SKM-1 treated with dmso at 0.1 percent for 144 hours (cell line): ENCODE measurements around the gene LGR6.
"Not testable (repeated sequence)": the region's sequence is repeated elsewhere in the genome, so short reads cannot be mapped to it uniquely, and the experiment has no call there.

ENCODE experiments used
- DNase-seq: peaks from one replicate; lab custom pipeline; 2025; ENCODE audit not compliant: unreplicated experiment; lab: John Stamatoyannopoulos, UW

LGR6 gene

GRCh38 chr1:202172015-202172355 is 21.6 kb upstream of the LGR6 start:
- DNase-seq: peak; percentile 36

- no peak for DNase-seq
These were observed 19.6 kb upstream of the LGR6 start for GRCh38 chr1:202173993-202174392.

GRCh38 chr1:202176949-202177927 is 16.4 kb upstream of the LGR6 start:
- DNase-seq: no peak

- DNase-seq: no peak
These were observed 13.5 kb upstream of the LGR6 start for GRCh38 chr1:202179828-202180750.

- not testable (repeated sequence) for DNase-seq
These were observed 12.9 kb upstream of the LGR6 start for GRCh38 chr1:202180751-202181139.

- no peak for DNase-seq
These were observed 12.0 kb upstream of the LGR6 start for GRCh38 chr1:202181586-202181985.

- DNase-seq: no peak
These were observed 11.3 kb upstream of the LGR6 start for GRCh38 chr1:202182040-202182877.

GRCh38 chr1:202184750-202185460 is 8.7 kb upstream of the LGR6 start:
- DNase-seq: peak; percentile 86

- DNase-seq: no peak
These were observed 7.3 kb upstream of the LGR6 start for GRCh38 chr1:202186327-202186726.

- no peak for DNase-seq
These were observed 6.4 kb upstream of the LGR6 start for GRCh38 chr1:202187041-202187671.

- no peak for DNase-seq
These were observed 5.7 kb upstream of the LGR6 start for GRCh38 chr1:202187697-202188407.

GRCh38 chr1:202189001-202189790 is 4.4 kb upstream of the LGR6 start:
- DNase-seq: peak; percentile 41

- DNase-seq: no peak
These were observed 3.5 kb upstream of the LGR6 start for GRCh38 chr1:202189918-202190715.

- DNase-seq: not testable (repeated sequence)
These were observed 2.2 kb upstream of the LGR6 start for GRCh38 chr1:202191391-202191790.

GRCh38 chr1:202192770-202193613 is 607 bp upstream of the LGR6 start:
- DNase-seq: peak; percentile 41

- DNase-seq: no peak
These were observed 689 bp downstream of the LGR6 start for GRCh38 chr1:202194328-202194648.
